WTC11 (cell line): ENCODE results near the gene TSKU. TPM values are rescaled to one million over a fixed set of nuclear protein-coding genes. Genes with fewer than 3 reads are reported as not detected.
A peak's percentile ranks its signal among the peaks of the same experiment; 100 is the strongest.

Source experiments
- ATAC-seq: fragments of 200-7000 bp; cut with Tn5 transposase; 2 replicates; pipeline ENCODE4 v1.10.0; 2021; ENCODE audit warnings: mild to moderate bottlenecking, moderate library complexity
- CTCF ChIA-PET: fragments of 300-600 bp; sonication (Branson Sonifier 250); formaldehyde crosslinking; loops from one replicate; lab custom pipeline; 2021; ENCODE audit warnings: antibody characterized with exemption; lab: Charles Lee
- POLR2A ChIA-PET: fragments of 350-600 bp; sonication (Branson Sonifier 250); formaldehyde crosslinking; loops from one replicate; lab custom pipeline; 2021; ENCODE audit warnings: antibody characterized with exemption; lab: Charles Lee
- DNase-seq: peaks from one replicate; pipeline ENCODE4 v3.0.0; 2021; ENCODE audit warnings: low spot score
- H3K27ac Mint-ChIP-seq: 2 replicates; pipeline ENCODE4 v1.8.0; 2021; ENCODE audit warnings: mixed read lengths
- H3K27me3 Mint-ChIP-seq: 2 replicates; pipeline ENCODE4 v1.8.0; 2021; ENCODE audit warnings: low read depth, mild to moderate bottlenecking, moderate library complexity, mixed read lengths
- H3K36me3 Mint-ChIP-seq: 2 replicates; pipeline ENCODE4 v1.8.0; 2021; ENCODE audit warnings: mixed read lengths
- H3K4me1 Mint-ChIP-seq: 2 replicates; pipeline ENCODE4 v1.8.0; 2022; ENCODE audit warnings: mixed read lengths
- H3K4me3 Mint-ChIP-seq: 2 replicates; pipeline ENCODE4 v1.8.0; 2021; ENCODE audit warnings: mild to moderate bottlenecking, moderate library complexity, mixed read lengths
- H3K9me3 Mint-ChIP-seq: 2 replicates; pipeline ENCODE4 v1.8.0; 2021; ENCODE audit warnings: mixed read lengths
- ATF1 ChIP-seq: sonication (generic); formaldehyde crosslinking; IDR thresholded peaks from 2 replicates; pipeline ENCODE4 v1.8.1; 2023; ENCODE audit warnings: mild to moderate bottlenecking, moderate library complexity, missing genetic modification reagents
- RORB ChIP-seq: fragments of 250-450 bp; sonication (Bioruptor Pico); IDR thresholded peaks from 2 replicates; pipeline ENCODE4 v1.9.0; 2021; ENCODE audit warnings: mild to moderate bottlenecking
- SMAD3 ChIP-seq: sonication (generic); formaldehyde crosslinking; IDR thresholded peaks from 2 replicates; pipeline ENCODE4 v1.8.0; 2022; ENCODE audit warnings: missing genetic modification reagents, mild to moderate bottlenecking, borderline replicate concordance
- TEAD1 ChIP-seq: sonication (generic); formaldehyde crosslinking; IDR thresholded peaks from 2 replicates; pipeline ENCODE4 v1.8.0; 2022; ENCODE audit warnings: mild to moderate bottlenecking, missing genetic modification reagents
- ZBTB21 ChIP-seq: sonication (generic); formaldehyde crosslinking; IDR thresholded peaks from 2 replicates; pipeline ENCODE4 v1.8.1; 2023; ENCODE audit warnings: mild to moderate bottlenecking, missing genetic modification reagents, borderline replicate concordance
- ZNF121 ChIP-seq: sonication (generic); formaldehyde crosslinking; IDR thresholded peaks from 2 replicates; pipeline ENCODE4 v1.8.0; 2023; ENCODE audit warnings: missing genetic modification reagents
- total RNA-seq: library from RNA; stranded (reverse); gene quantifications from 3 replicates; pipeline ENCODE4 v1.2.3, GENCODE V29; 2021
- TF ChIP-seq, protein P1 (sequence below): sonication (generic); formaldehyde crosslinking; IDR thresholded peaks from 2 replicates; pipeline ENCODE4 v1.8.0; 2022; ENCODE audit warnings: mild to moderate bottlenecking, missing genetic modification reagents
- TF ChIP-seq, protein P2 (sequence below): sonication (generic); formaldehyde crosslinking; IDR thresholded peaks from 2 replicates; pipeline ENCODE4 v1.8.0; 2022; ENCODE audit warnings: mild to moderate bottlenecking, missing genetic modification reagents
- TF ChIP-seq, protein P3 (sequence below): fragments of 250-450 bp; sonication (Bioruptor Pico); IDR thresholded peaks from 2 replicates; pipeline ENCODE4 v1.9.0; 2021; ENCODE audit warnings: moderate library complexity, mild to moderate bottlenecking, inconsistent platforms, borderline replicate concordance
- TF ChIP-seq, protein P4 (sequence below): sonication (generic); formaldehyde crosslinking; IDR thresholded peaks from 2 replicates; pipeline ENCODE4 v1.8.1; 2023; ENCODE audit warnings: mild to moderate bottlenecking, missing genetic modification reagents
- TF ChIP-seq, protein P5 (sequence below): sonication (generic); formaldehyde crosslinking; IDR thresholded peaks from 2 replicates; pipeline ENCODE4 v1.8.0; 2023; ENCODE audit warnings: missing genetic modification reagents, mild to moderate bottlenecking, borderline replicate concordance
- TF ChIP-seq, protein P6 (sequence below): sonication (generic); formaldehyde crosslinking; IDR thresholded peaks from 2 replicates; pipeline ENCODE4 v1.8.1; 2022; ENCODE audit warnings: mild to moderate bottlenecking, moderate library complexity, missing genetic modification reagents

TSKU gene
- total RNA-seq, 1 experiment from 2014 or later: 30.3 TPM

DNA sequence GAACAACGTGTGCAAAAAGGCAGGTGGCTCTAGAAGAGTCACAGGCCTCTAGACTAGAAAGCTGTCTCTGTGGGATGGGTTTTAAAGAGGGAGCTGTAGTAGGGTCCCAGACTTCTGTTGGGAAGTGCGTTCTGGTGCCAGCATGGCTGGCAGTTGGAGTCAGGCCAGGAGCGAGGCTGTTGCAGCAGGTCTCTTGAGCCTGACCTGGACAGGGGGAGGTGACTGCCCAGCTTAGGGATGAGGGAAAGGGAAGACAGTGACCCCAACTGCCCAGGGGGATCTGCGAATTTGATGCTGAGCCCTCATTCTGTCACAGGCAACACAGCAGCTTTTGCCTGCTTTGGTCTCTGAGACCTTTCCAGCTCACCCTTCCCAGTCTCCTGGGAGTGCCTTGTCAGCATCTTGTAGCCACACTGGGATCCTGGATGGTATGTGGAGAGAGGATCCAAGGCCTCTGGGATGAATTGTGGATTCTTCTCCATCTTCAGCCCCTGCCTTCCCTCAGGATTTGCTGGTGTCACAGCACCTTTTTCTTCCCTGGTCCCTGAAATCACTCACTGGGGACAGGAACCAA is 3.4 kb downstream of the TSKU start:
- Mint-ChIP-seq H3K9me3 (peaks cover 16% of the 10 kb centered on the region), H3K27ac (no peak overlapping the region; the same call in none of the 2 replicates), H3K4me3 (peak overlapping the region; percentile 66; the same call in 1 of the 2 replicates), H3K36me3 (peaks cover 20% of the 10 kb centered on the region), H3K27me3 (no peaks in the 10 kb centered on the region), H3K4me1 (peaks cover 68% of the 10 kb centered on the region)
- ATAC-seq: no peak
- CTCF ChIA-PET: interaction anchor here (1.2 to 2.6 kb wide), 4 partner anchors 12 to 52 kb away, joined by 3 to 16 read pairs (median 4); no protein-coding TSS in a partner anchor
- POLR2A ChIA-PET: no interaction called here
- DNase-seq: no peak
- TF ChIP-seq TEAD1 (CRISPR knock-in tag) (no peak), ZBTB21 (no peak)
- TF ChIP-seq, protein P1, sequence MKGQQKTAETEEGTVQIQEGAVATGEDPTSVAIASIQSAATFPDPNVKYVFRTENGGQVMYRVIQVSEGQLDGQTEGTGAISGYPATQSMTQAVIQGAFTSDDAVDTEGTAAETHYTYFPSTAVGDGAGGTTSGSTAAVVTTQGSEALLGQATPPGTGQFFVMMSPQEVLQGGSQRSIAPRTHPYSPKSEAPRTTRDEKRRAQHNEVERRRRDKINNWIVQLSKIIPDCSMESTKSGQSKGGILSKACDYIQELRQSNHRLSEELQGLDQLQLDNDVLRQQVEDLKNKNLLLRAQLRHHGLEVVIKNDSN: no peak
- TF ChIP-seq, protein P2, sequence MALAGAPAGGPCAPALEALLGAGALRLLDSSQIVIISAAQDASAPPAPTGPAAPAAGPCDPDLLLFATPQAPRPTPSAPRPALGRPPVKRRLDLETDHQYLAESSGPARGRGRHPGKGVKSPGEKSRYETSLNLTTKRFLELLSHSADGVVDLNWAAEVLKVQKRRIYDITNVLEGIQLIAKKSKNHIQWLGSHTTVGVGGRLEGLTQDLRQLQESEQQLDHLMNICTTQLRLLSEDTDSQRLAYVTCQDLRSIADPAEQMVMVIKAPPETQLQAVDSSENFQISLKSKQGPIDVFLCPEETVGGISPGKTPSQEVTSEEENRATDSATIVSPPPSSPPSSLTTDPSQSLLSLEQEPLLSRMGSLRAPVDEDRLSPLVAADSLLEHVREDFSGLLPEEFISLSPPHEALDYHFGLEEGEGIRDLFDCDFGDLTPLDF: no peak
- TF ChIP-seq, protein P3, sequence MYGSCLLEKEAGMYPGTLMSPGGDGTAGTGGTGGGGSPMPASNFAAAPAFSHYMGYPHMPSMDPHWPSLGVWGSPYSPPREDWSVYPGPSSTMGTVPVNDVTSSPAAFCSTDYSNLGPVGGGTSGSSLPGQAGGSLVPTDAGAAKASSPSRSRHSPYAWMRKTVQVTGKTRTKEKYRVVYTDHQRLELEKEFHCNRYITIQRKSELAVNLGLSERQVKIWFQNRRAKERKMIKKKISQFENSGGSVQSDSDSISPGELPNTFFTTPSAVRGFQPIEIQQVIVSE (CRISPR knock-in tag): no peak

DNA sequence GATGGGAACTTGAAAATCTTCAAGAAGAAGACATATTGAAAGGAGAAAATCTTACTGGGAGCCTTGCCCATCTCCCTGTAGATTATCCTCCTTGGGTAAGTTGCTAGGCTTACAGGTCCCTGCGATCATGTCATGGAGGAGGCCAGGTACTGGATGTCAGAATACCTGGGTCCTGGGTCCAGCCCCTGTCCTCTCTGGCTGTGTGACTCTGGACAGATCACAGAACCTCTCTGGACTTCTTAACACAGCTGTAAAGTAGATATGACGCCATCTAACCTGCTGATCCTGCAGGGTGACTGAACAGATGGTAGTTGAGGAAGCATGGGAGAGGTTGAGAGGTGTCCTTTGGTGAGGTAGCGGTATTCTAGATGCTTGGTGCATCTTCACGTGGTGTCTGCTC is 4.1 kb downstream of the TSKU start:
- no peak overlapping the region for H3K4me3 Mint-ChIP-seq
- H3K27me3 Mint-ChIP-seq: no peaks in the 10 kb centered on the region
- ChIA-PET CTCF (interaction anchor here (0.6 to 2.4 kb wide), 4 partner anchors 11 to 53 kb away, joined by 3 to 13 read pairs (median 6); no protein-coding TSS in a partner anchor), POLR2A (no interaction called here)
- H3K9me3 Mint-ChIP-seq: peaks cover 23% of the 10 kb centered on the region
- H3K36me3 Mint-ChIP-seq: peaks cover 27% of the 10 kb centered on the region
- DNase-seq (no peak), ATAC-seq (no peak)
- TF ChIP-seq, protein P4, sequence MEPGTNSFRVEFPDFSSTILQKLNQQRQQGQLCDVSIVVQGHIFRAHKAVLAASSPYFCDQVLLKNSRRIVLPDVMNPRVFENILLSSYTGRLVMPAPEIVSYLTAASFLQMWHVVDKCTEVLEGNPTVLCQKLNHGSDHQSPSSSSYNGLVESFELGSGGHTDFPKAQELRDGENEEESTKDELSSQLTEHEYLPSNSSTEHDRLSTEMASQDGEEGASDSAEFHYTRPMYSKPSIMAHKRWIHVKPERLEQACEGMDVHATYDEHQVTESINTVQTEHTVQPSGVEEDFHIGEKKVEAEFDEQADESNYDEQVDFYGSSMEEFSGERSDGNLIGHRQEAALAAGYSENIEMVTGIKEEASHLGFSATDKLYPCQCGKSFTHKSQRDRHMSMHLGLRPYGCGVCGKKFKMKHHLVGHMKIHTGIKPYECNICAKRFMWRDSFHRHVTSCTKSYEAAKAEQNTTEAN (CRISPR knock-in tag): no peak
- TF ChIP-seq TEAD1 (CRISPR knock-in tag): no peak
- TF ChIP-seq, protein P5, sequence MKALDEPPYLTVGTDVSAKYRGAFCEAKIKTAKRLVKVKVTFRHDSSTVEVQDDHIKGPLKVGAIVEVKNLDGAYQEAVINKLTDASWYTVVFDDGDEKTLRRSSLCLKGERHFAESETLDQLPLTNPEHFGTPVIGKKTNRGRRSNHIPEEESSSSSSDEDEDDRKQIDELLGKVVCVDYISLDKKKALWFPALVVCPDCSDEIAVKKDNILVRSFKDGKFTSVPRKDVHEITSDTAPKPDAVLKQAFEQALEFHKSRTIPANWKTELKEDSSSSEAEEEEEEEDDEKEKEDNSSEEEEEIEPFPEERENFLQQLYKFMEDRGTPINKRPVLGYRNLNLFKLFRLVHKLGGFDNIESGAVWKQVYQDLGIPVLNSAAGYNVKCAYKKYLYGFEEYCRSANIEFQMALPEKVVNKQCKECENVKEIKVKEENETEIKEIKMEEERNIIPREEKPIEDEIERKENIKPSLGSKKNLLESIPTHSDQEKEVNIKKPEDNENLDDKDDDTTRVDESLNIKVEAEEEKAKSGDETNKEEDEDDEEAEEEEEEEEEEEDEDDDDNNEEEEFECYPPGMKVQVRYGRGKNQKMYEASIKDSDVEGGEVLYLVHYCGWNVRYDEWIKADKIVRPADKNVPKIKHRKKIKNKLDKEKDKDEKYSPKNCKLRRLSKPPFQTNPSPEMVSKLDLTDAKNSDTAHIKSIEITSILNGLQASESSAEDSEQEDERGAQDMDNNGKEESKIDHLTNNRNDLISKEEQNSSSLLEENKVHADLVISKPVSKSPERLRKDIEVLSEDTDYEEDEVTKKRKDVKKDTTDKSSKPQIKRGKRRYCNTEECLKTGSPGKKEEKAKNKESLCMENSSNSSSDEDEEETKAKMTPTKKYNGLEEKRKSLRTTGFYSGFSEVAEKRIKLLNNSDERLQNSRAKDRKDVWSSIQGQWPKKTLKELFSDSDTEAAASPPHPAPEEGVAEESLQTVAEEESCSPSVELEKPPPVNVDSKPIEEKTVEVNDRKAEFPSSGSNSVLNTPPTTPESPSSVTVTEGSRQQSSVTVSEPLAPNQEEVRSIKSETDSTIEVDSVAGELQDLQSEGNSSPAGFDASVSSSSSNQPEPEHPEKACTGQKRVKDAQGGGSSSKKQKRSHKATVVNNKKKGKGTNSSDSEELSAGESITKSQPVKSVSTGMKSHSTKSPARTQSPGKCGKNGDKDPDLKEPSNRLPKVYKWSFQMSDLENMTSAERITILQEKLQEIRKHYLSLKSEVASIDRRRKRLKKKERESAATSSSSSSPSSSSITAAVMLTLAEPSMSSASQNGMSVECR: no peak
- TF ChIP-seq SMAD3 (CRISPR knock-in tag): no peak
- no peak for TF ChIP-seq ZNF121
- TF ChIP-seq, protein P2: no peak
- TF ChIP-seq, protein P6, sequence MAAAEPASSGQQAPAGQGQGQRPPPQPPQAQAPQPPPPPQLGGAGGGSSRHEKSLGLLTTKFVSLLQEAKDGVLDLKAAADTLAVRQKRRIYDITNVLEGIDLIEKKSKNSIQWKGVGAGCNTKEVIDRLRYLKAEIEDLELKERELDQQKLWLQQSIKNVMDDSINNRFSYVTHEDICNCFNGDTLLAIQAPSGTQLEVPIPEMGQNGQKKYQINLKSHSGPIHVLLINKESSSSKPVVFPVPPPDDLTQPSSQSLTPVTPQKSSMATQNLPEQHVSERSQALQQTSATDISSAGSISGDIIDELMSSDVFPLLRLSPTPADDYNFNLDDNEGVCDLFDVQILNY (CRISPR knock-in tag): no peak
- TF ChIP-seq ATF1 (CRISPR knock-in tag): no peak
- no peak for TF ChIP-seq RORB (CRISPR knock-in tag)
- H3K27ac Mint-ChIP-seq: no peak overlapping the region; the same call in 1 of the 2 replicates
- H3K4me1 Mint-ChIP-seq: peaks cover 63% of the 10 kb centered on the region
